H1 (cell line): ENCODE measurements around the gene LPP. TPM values are rescaled to one million over a fixed set of nuclear protein-coding genes. Genes with fewer than 3 reads are reported as not detected.

Source experiments
- CTCF ChIA-PET: fragments of 300-600 bp; sonication (Branson Sonifier 250); formaldehyde crosslinking; loops from one replicate; lab custom pipeline; 2021; ENCODE audit not compliant: partially characterized antibody; lab: Charles Lee
- POLR2A ChIA-PET: fragments of 300-600 bp; sonication (Branson Sonifier 250); formaldehyde crosslinking; loops from one replicate; lab custom pipeline; 2021; ENCODE audit warnings: inconsistent platforms; ENCODE audit not compliant: partially characterized antibody; lab: Charles Lee
- DNase-seq, 2 experiments: peaks; one replicate each; pipeline versions ENCODE4 v3.0.0 to v3.0.0-alpha.2; 2010 to 2022; ENCODE audit warnings: low spot score in 2 of 2, low read depth in 1 of 2, mixed read lengths in 1 of 2
- FAIRE-seq: peaks from 2 replicates; lab custom pipeline; 2011; peaks lifted over from hg19 to GRCh38; lab: Jason Lieb, UNC
- H2AFZ ChIP-seq: 2 replicates; pipeline ENCODE4 v1.8.1; 2012; ENCODE audit warnings: low read length, inconsistent platforms
- H2AK5ac ChIP-seq: 2 replicates; pipeline ENCODE4 v1.6.1; 2013; ENCODE audit warnings: low read depth, low read length
- H2BK120ac ChIP-seq: replicated peaks from 2 replicates; pipeline ENCODE3; 2013; ENCODE audit warnings: low read depth, low read length, inconsistent platforms
- H2BK12ac ChIP-seq: 2 replicates; pipeline ENCODE4 v1.6.1; 2013; ENCODE audit warnings: low read depth, low read length
- H2BK15ac ChIP-seq: 2 replicates; pipeline ENCODE4 v1.6.1; 2013; ENCODE audit warnings: low read length
- H2BK20ac ChIP-seq: 2 replicates; pipeline ENCODE4 v1.6.1; 2013; ENCODE audit warnings: low read length
- H2BK5ac ChIP-seq: 2 replicates; pipeline ENCODE4 v1.6.1; 2013; ENCODE audit warnings: low read depth, low read length
- H3K14ac ChIP-seq: 2 replicates; pipeline ENCODE4 v1.6.1; 2013; ENCODE audit warnings: inconsistent platforms; ENCODE audit not compliant: insufficient read length
- H3K18ac ChIP-seq: 2 replicates; pipeline ENCODE4 v1.6.1; 2013; ENCODE audit warnings: low read length; ENCODE audit errors: extremely low read depth
- H3K23ac ChIP-seq: 2 replicates; pipeline ENCODE4 v1.6.1; 2013; ENCODE audit warnings: inconsistent platforms; ENCODE audit not compliant: insufficient read length
- H3K23me2 ChIP-seq: 2 replicates; pipeline ENCODE4 v1.6.1; 2013; ENCODE audit warnings: low read depth, low read length
- H3K27ac ChIP-seq: 2 replicates; pipeline ENCODE4 v1.6.1; 2011; ENCODE audit warnings: low read depth, low read length, inconsistent platforms
- H3K27me3 ChIP-seq, 4 experiments: replicated peaks in 1 of 4; 1 replicate in 1 of 4; 2 replicates in 3 of 4; pipeline versions ENCODE4 v1.6.1 to v1.8.1; 2011 to 2013; ENCODE audit warnings: low read length in 3 of 4, mild to moderate bottlenecking in 3 of 4, inconsistent platforms in 2 of 4, mixed read lengths in 2 of 4, moderate library complexity in 1 of 4; ENCODE audit not compliant: control insufficient read depth in 3 of 4, insufficient read depth in 3 of 4; ENCODE audit errors: extremely low read depth in 1 of 4
- H3K36me3 ChIP-seq, 4 experiments: 2 replicates each; pipeline versions ENCODE4 v1.6.1 to v1.8.1; 2011 to 2013; ENCODE audit warnings: mild to moderate bottlenecking in 4 of 4, low read length in 3 of 4, moderate library complexity in 2 of 4, control low read depth in 1 of 4, inconsistent platforms in 1 of 4; ENCODE audit not compliant: insufficient read depth in 4 of 4, control insufficient read depth in 2 of 4
- H3K4ac ChIP-seq: replicated peaks from 2 replicates; pipeline ENCODE3; 2013; ENCODE audit warnings: low read length, low read depth, mixed read lengths, inconsistent platforms; ENCODE audit not compliant: insufficient read length
- H3K4me1 ChIP-seq, 4 experiments: replicated peaks in 1 of 4; 1 replicate in 1 of 4; 2 replicates in 3 of 4; pipeline versions ENCODE4 v1.6.1 to v1.8.1; 2011 to 2013; ENCODE audit warnings: low read length in 3 of 4, inconsistent platforms in 2 of 4, mixed read lengths in 1 of 4; ENCODE audit not compliant: insufficient read depth in 4 of 4, control insufficient read depth in 3 of 4
- H3K4me2 ChIP-seq, 2 experiments: 2 replicates each; pipeline versions ENCODE4 v1.6.1 to v1.8.1; 2011 to 2013; ENCODE audit warnings: low read depth in 2 of 2, low read length in 2 of 2, control low read depth in 1 of 2, inconsistent platforms in 1 of 2, mild to moderate bottlenecking in 1 of 2; ENCODE audit not compliant: insufficient read depth in 1 of 2
- H3K4me3 ChIP-seq, 4 experiments: fragments of 200-600, 300-600 bp in 1 of 4; sonication (generic), shearing (Covaris generic), sonication (Bioruptor Twin) in 1 of 4; 2 replicates each; pipeline versions ENCODE4 v1.5.1 to v1.8.1; 2011 to 2016; ENCODE audit warnings: low read length in 4 of 4, low read depth in 3 of 4, control low read depth in 2 of 4, inconsistent platforms in 2 of 4, mild to moderate bottlenecking in 2 of 4, mixed read lengths in 1 of 4, moderate library complexity in 1 of 4; ENCODE audit not compliant: insufficient read depth in 2 of 4; ENCODE audit errors: extremely low read depth in 1 of 4
- H3K56ac ChIP-seq: replicated peaks from 2 replicates; pipeline ENCODE3; 2013; ENCODE audit warnings: low read depth, mild to moderate bottlenecking, mixed read lengths, low read length, inconsistent platforms; ENCODE audit not compliant: insufficient read length
- H3K79me1 ChIP-seq: 2 replicates; pipeline ENCODE4 v1.6.1; 2013; ENCODE audit warnings: low read depth, low read length, control low read depth
- H3K79me2 ChIP-seq, 2 experiments: 2 replicates each; pipeline versions ENCODE4 v1.6.1 to v1.8.1; 2012 to 2013; ENCODE audit warnings: low read length in 2 of 2, mild to moderate bottlenecking in 2 of 2, inconsistent platforms in 1 of 2; ENCODE audit not compliant: insufficient read depth in 2 of 2, control insufficient read depth in 1 of 2
- H3K9ac ChIP-seq, 4 experiments: replicated peaks in 1 of 4; 1 replicate in 1 of 4; 2 replicates in 3 of 4; pipeline versions ENCODE4 v1.6.1 to v1.8.1; 2011 to 2013; ENCODE audit warnings: low read depth in 3 of 4, low read length in 3 of 4, control low read depth in 2 of 4, mild to moderate bottlenecking in 2 of 4, moderate library complexity in 2 of 4, inconsistent platforms in 1 of 4; ENCODE audit errors: extremely low read depth in 1 of 4
- H3K9me3 ChIP-seq, 2 experiments: 2 replicates each; pipeline versions ENCODE4 v1.6.1 to v1.8.1; 2012 to 2013; ENCODE audit warnings: mild to moderate bottlenecking in 2 of 2, moderate library complexity in 2 of 2, control low read depth in 1 of 2, inconsistent platforms in 1 of 2, low read depth in 1 of 2, low read length in 1 of 2, mixed read lengths in 1 of 2; ENCODE audit not compliant: insufficient read depth in 2 of 2
- H4K20me1 ChIP-seq, 2 experiments: replicated peaks in 1 of 2; 2 replicates each; pipeline versions ENCODE3 to v1.8.1; 2011 to 2013; ENCODE audit warnings: inconsistent platforms in 2 of 2, low read length in 2 of 2, mild to moderate bottlenecking in 1 of 2; ENCODE audit not compliant: insufficient read depth in 2 of 2, control insufficient read depth in 1 of 2
- H4K5ac ChIP-seq: 2 replicates; pipeline ENCODE4 v1.6.1; 2013; ENCODE audit warnings: low read length, low read depth, mixed read lengths, inconsistent platforms; ENCODE audit not compliant: insufficient read length
- H4K8ac ChIP-seq: 2 replicates; pipeline ENCODE4 v1.8.0; 2013; ENCODE audit warnings: mild to moderate bottlenecking, moderate library complexity, low read length, inconsistent platforms; ENCODE audit not compliant: insufficient read depth; ENCODE audit errors: extremely low read depth
- H4K91ac ChIP-seq: replicated peaks from 2 replicates; pipeline ENCODE3; 2013; ENCODE audit warnings: low read length, mixed read lengths, inconsistent platforms; ENCODE audit not compliant: insufficient read length
- CEBPB ChIP-seq: IDR thresholded peaks from 2 replicates; pipeline ENCODE4 v1.6.1; 2012; ENCODE audit warnings: low read depth, low read length
- RAD21 ChIP-seq, 2 experiments: IDR thresholded peaks in 1 of 2; conservative IDR thresholded peaks in 1 of 2; 2 replicates each; pipeline ENCODE4 v1.6.1; 2011; ENCODE audit warnings: low read depth in 2 of 2, low read length in 2 of 2, improper control_type of control experiment in 1 of 2, inconsistent platforms in 1 of 2, mild to moderate bottlenecking in 1 of 2, moderate library complexity in 1 of 2
- WGBS, 2 experiments: shearing (Covaris generic) in 1 of 2; methylation state at CpG; one replicate each; pipeline versions ENCODE4 v1.1.6 to v1.1.7; 2013 to 2015; ENCODE audit warnings: low lambda C conversion rate in 2 of 2, mixed read lengths in 2 of 2, inconsistent platforms in 1 of 2, low coverage in 1 of 2, missing lambda C conversion rate in 1 of 2; ENCODE audit not compliant: insufficient replicate concordance in 2 of 2, insufficient coverage in 1 of 2, insufficient read length in 1 of 2; ENCODE audit errors: extremely low coverage in 1 of 2, missing lambda C conversion rate in 1 of 2; 5-methylcytosine and 5-hydroxymethylcytosine counted together
- polyA plus RNA-seq, 7 experiments: library from polyadenylated mRNA; depleted of rRNA in 3 of 7; stranded (reverse) in 5 of 7; unstranded in 2 of 7; fragments of >200 nt in 5 of 7; fragments of 200-250 nt in 2 of 7; gene quantifications; 1 replicate in 5 of 7; 2 replicates in 1 of 7; 4 replicates in 1 of 7; pipeline versions ENCODE4 v1.2.1 to v1.2.3, GENCODE V29; 2011 to 2013; ENCODE audit warnings: missing spikeins in 2 of 7, mixed read lengths in 2 of 7
- total RNA-seq: library from RNA; stranded (reverse); fragmentation: NEBNext Ultra II Directional; extraction: Animal tissue kit (Norgen Biotek cat#: 25700); gene quantifications from 2 replicates; pipeline ENCODE4 v1.2.1, GENCODE V29; 2021
- TF ChIP-seq, protein P1 (sequence below), 3 experiments: IDR thresholded peaks; 1 replicate in 2 of 3; 2 replicates in 1 of 3; pipeline versions ENCODE4 v1.5.1 to v1.6.1; 2011; ENCODE audit warnings: low read length in 3 of 3, mild to moderate bottlenecking in 3 of 3, inconsistent platforms in 2 of 3, low read depth in 1 of 3, moderate library complexity in 1 of 3; ENCODE audit not compliant: insufficient read depth in 1 of 3; ENCODE audit errors: control extremely low read depth in 1 of 3

Gene LPP
- total and polyA plus RNA-seq, 2 of the 8 experiments (the other 6 are each of a cell fraction or from before 2014, with no cell fraction given), result 10.0 to 53.3 TPM

DNA sequence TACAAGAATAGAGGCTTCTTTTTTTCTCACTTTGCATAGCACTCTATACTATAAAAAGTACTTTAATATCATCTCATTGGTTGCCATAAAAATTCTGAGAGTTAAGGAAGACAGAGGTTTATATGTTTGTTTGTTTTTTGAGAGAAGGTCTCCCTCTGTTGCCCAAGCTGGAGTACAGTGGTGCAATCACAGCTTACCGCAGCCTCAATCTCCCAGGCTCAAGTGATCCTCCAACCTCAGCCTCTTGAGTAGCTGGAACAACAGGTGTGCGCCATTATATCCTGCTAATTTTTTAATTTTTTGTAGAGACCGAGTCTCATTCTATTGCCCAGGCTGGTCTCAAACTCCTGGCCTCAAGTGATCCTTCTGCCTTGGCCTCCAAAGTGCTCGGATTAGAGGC is 250.2 kb downstream of the LPP start:
- no peaks in the 10 kb centered on the region for H3K27me3 ChIP-seq
- no peak overlapping the region for H2AFZ ChIP-seq
- H3K36me3 ChIP-seq, result no peaks in the 10 kb centered on the region
- 92% methylated on average over 4 of the region's 4 CpGs; no CpG with 5 or more reads in 1 of the 2 experiments for WGBS, 2 experiments
- no peaks in the 10 kb centered on the region for H3K23me2 ChIP-seq
- DNase-seq, result no peak
- no peak overlapping the region for H2BK120ac ChIP-seq
- H3K79me1 ChIP-seq, result no peaks in the 10 kb centered on the region
- no peak overlapping the region for H3K4me3 ChIP-seq
- no peak overlapping the region for H4K8ac ChIP-seq
- no peak overlapping the region for H2BK20ac ChIP-seq
- H3K4me2 ChIP-seq, result no peak overlapping the region
- CTCF ChIA-PET, result interaction anchor here (0.6 to 2.8 kb wide), 3 partner anchors 54 to 664 kb away, joined by 3 to 9 read pairs (median 3); no protein-coding TSS in a partner anchor
- no peak overlapping the region for H3K9ac ChIP-seq
- no peak overlapping the region for H3K14ac ChIP-seq
- no peaks in the 10 kb centered on the region for H3K4me1 ChIP-seq
- no peaks in the 10 kb centered on the region for H3K79me2 ChIP-seq
- H4K91ac ChIP-seq, result no peak overlapping the region
- no peak overlapping the region for H2BK12ac ChIP-seq
- no peak overlapping the region for H3K23ac ChIP-seq
- H4K20me1 ChIP-seq, result peaks cover 0 to 2% of the 10 kb centered on the region in 2 experiments
- H2BK5ac ChIP-seq, result no peak overlapping the region
- POLR2A ChIA-PET, result no interaction called here
- H3K4ac ChIP-seq, result no peak overlapping the region
- no peak overlapping the region for H2BK15ac ChIP-seq
- FAIRE-seq, result no peak
- H3K18ac ChIP-seq, result no peak overlapping the region
- H3K9me3 ChIP-seq, result no peaks in the 10 kb centered on the region
- H3K56ac ChIP-seq, result no peak overlapping the region
- no peak overlapping the region for H4K5ac ChIP-seq
- TF ChIP-seq CEBPB, result 0 out of 2 replicates have a peak, but pooled peaks have one; percentile 7
- TF ChIP-seq, protein P1, sequence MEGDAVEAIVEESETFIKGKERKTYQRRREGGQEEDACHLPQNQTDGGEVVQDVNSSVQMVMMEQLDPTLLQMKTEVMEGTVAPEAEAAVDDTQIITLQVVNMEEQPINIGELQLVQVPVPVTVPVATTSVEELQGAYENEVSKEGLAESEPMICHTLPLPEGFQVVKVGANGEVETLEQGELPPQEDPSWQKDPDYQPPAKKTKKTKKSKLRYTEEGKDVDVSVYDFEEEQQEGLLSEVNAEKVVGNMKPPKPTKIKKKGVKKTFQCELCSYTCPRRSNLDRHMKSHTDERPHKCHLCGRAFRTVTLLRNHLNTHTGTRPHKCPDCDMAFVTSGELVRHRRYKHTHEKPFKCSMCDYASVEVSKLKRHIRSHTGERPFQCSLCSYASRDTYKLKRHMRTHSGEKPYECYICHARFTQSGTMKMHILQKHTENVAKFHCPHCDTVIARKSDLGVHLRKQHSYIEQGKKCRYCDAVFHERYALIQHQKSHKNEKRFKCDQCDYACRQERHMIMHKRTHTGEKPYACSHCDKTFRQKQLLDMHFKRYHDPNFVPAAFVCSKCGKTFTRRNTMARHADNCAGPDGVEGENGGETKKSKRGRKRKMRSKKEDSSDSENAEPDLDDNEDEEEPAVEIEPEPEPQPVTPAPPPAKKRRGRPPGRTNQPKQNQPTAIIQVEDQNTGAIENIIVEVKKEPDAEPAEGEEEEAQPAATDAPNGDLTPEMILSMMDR (IDR thresholded peaks at IDR 0.05; ENCODE audit: control extremely low read depth in 1 of 3, insufficient read depth in 1 of 3, low read depth in 1 of 3, low read length in 3 of 3), result no peak
- peak; percentile 24 to 26; a peak in 3 of 4 replicates for TF ChIP-seq RAD21 (IDR thresholded peaks at IDR 0.05 in 1 of 2, conservative IDR thresholded peaks at IDR 0.05 in 1 of 2; ENCODE audit: low read depth in 2 of 2, low read length in 2 of 2)
- H3K27ac ChIP-seq, result no peak overlapping the region
- no peak overlapping the region for H2AK5ac ChIP-seq
